ENCODE data around the gene CEP290. TPM values are rescaled to one million over a fixed set of nuclear protein-coding genes. Genes with fewer than 3 reads are reported as not detected.

Gene CEP290
- 10 to 100 TPM in 2 of 4 donors, 1 to 10 TPM in 2; 5.6 to 77.8 (median 16.3) TPM for total RNA-seq

- Histone ChIP-seq H3K4me1 (no peaks in the 10 kb centered on the region), H3K9me3 (no peaks in the 10 kb centered on the region), H3K27me3 (no peaks in the 10 kb centered on the region), H3K27ac (peak within 1 kb of the TSS; percentile 68 to 81), H3K4me3 (peak within 1 kb of the TSS; percentile 74 to 84), H3K36me3 (no peaks in the 10 kb centered on the region)
- TF ChIP-seq POLR2A (IDR thresholded peaks at IDR 0.05) (peak; percentile 55 to 68), CTCF (IDR thresholded peaks at IDR 0.05) (peak in 1 of 4 experiments; percentile 14)
- DNase-seq: peak; percentile 92 to 96
- intact Hi-C loops (cut with DNase I; ENCODE audit: low total_unique reads): no loop called here
Observed at GRCh38 chr12:88141774-88142609, at the start of gene CEP290, which contains the start of gene TMTC3. CEP290 (minus strand) TSS chr12:88142088; CDS start chr12:88141307, 781 bp downstream. TMTC3 (plus strand) TSS chr12:88142307; CDS start chr12:88148316, 6,009 bp downstream.

- intact Hi-C loops (cut with DNase I; ENCODE audit: low total_unique reads): no loop called here
- DNase-seq: no peak
- H3K27me3 ChIP-seq: no peaks in the 10 kb centered on the region
- H3K4me1 ChIP-seq: no peaks in the 10 kb centered on the region
- H3K4me3 ChIP-seq: no peak overlapping the region
- TF ChIP-seq POLR2A (IDR thresholded peaks at IDR 0.05): no peak
- TF ChIP-seq CTCF (IDR thresholded peaks at IDR 0.05): no peak
- H3K36me3 ChIP-seq: no peaks in the 10 kb centered on the region
- H3K9me3 ChIP-seq: no peaks in the 10 kb centered on the region
- no peak overlapping the region for H3K27ac ChIP-seq
Observed at GRCh38 chr12:88188180-88188579, 46.3 kb upstream of the CEP290 start.

GRCh38 chr12:88187571-88187970 lies 45.7 kb upstream of the CEP290 start:
- TF ChIP-seq POLR2A (IDR thresholded peaks at IDR 0.05): no peak
- TF ChIP-seq CTCF (IDR thresholded peaks at IDR 0.05): no peak
- Histone ChIP-seq H3K4me3 (no peak overlapping the region), H3K27ac (no peak overlapping the region), H3K9me3 (no peaks in the 10 kb centered on the region), H3K36me3 (no peaks in the 10 kb centered on the region), H3K27me3 (no peaks in the 10 kb centered on the region), H3K4me1 (no peaks in the 10 kb centered on the region)
- DNase-seq: no peak
- intact Hi-C loops (cut with DNase I; ENCODE audit: low total_unique reads): no loop called here

- DNase-seq: no peak
- intact Hi-C loops (cut with DNase I; ENCODE audit: low total_unique reads): no loop called here
- H3K9me3 ChIP-seq: no peaks in the 10 kb centered on the region
- H3K27ac ChIP-seq: no peak overlapping the region
- TF ChIP-seq CTCF (IDR thresholded peaks at IDR 0.05): no peak
- no peak for TF ChIP-seq POLR2A (IDR thresholded peaks at IDR 0.05)
- H3K27me3 ChIP-seq: no peaks in the 10 kb centered on the region
- no peaks in the 10 kb centered on the region for H3K36me3 ChIP-seq
- no peaks in the 10 kb centered on the region for H3K4me1 ChIP-seq
- H3K4me3 ChIP-seq: no peak overlapping the region
Observed at GRCh38 chr12:88185988-88186387, 44.1 kb upstream of the CEP290 start.

GRCh38 chr12:88185279-88185678 lies 43.4 kb upstream of the CEP290 start:
- intact Hi-C loops (cut with DNase I; ENCODE audit: low total_unique reads): no loop called here
- no peak for DNase-seq
- no peaks in the 10 kb centered on the region for H3K36me3 ChIP-seq
- no peaks in the 10 kb centered on the region for H3K27me3 ChIP-seq
- TF ChIP-seq CTCF (IDR thresholded peaks at IDR 0.05) (no peak), POLR2A (IDR thresholded peaks at IDR 0.05) (no peak)
- H3K9me3 ChIP-seq: no peaks in the 10 kb centered on the region
- H3K4me3 ChIP-seq: no peak overlapping the region
- H3K4me1 ChIP-seq: no peaks in the 10 kb centered on the region
- H3K27ac ChIP-seq: no peak overlapping the region

Data from uterus (tissue), 4 donors.